Measurements from ENCODE around the gene KCNQ1. TPM values are rescaled to one million over a fixed set of nuclear protein-coding genes. Genes with fewer than 3 reads are reported as not detected.

The KCNQ1 gene
- polyA plus RNA-seq, 1 experiment, result not detected

GRCh38 chr11:2459796-2460531 is 15.2 kb downstream of the KCNQ1 start:
- ChIA-PET POLR2A (no interaction called here), CTCF (no interaction called here)
- no peak overlapping the region for H3K4me3 ChIP-seq (ENCODE audit: low read depth, low read length)
- DNase-seq (ENCODE audit: low read depth, low spot score), result no peak
- TF ChIP-seq, protein P1, sequence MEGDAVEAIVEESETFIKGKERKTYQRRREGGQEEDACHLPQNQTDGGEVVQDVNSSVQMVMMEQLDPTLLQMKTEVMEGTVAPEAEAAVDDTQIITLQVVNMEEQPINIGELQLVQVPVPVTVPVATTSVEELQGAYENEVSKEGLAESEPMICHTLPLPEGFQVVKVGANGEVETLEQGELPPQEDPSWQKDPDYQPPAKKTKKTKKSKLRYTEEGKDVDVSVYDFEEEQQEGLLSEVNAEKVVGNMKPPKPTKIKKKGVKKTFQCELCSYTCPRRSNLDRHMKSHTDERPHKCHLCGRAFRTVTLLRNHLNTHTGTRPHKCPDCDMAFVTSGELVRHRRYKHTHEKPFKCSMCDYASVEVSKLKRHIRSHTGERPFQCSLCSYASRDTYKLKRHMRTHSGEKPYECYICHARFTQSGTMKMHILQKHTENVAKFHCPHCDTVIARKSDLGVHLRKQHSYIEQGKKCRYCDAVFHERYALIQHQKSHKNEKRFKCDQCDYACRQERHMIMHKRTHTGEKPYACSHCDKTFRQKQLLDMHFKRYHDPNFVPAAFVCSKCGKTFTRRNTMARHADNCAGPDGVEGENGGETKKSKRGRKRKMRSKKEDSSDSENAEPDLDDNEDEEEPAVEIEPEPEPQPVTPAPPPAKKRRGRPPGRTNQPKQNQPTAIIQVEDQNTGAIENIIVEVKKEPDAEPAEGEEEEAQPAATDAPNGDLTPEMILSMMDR (IDR thresholded peaks at IDR 0.05; ENCODE audit: low read depth, low read length), result no peak
- H3K27me3 ChIP-seq (ENCODE audit: control insufficient read depth, insufficient read depth, low read length), result peaks cover 9% of the 10 kb centered on the region
- H3K27ac ChIP-seq (ENCODE audit: low read depth, low read length), result no peak overlapping the region
- no peaks in the 10 kb centered on the region; the same call in 1 of the 2 replicates for H3K9me3 ChIP-seq (ENCODE audit: control insufficient read depth, insufficient read depth, low read length)

GRCh38 chr11:2460540-2461252 is 15.9 kb downstream of the KCNQ1 start:
- TF ChIP-seq, protein P1 (IDR thresholded peaks at IDR 0.05; ENCODE audit: low read depth, low read length), result no peak
- Histone ChIP-seq H3K4me3 (ENCODE audit: low read depth, low read length) (no peak overlapping the region), H3K27me3 (ENCODE audit: control insufficient read depth, insufficient read depth, low read length) (peaks cover 9% of the 10 kb centered on the region), H3K9me3 (ENCODE audit: control insufficient read depth, insufficient read depth, low read length) (no peaks in the 10 kb centered on the region; the same call in 1 of the 2 replicates), H3K27ac (ENCODE audit: low read depth, low read length) (no peak overlapping the region)
- ChIA-PET POLR2A (no interaction called here), CTCF (no interaction called here)
- DNase-seq (ENCODE audit: low read depth, low spot score), result no peak

DNA sequence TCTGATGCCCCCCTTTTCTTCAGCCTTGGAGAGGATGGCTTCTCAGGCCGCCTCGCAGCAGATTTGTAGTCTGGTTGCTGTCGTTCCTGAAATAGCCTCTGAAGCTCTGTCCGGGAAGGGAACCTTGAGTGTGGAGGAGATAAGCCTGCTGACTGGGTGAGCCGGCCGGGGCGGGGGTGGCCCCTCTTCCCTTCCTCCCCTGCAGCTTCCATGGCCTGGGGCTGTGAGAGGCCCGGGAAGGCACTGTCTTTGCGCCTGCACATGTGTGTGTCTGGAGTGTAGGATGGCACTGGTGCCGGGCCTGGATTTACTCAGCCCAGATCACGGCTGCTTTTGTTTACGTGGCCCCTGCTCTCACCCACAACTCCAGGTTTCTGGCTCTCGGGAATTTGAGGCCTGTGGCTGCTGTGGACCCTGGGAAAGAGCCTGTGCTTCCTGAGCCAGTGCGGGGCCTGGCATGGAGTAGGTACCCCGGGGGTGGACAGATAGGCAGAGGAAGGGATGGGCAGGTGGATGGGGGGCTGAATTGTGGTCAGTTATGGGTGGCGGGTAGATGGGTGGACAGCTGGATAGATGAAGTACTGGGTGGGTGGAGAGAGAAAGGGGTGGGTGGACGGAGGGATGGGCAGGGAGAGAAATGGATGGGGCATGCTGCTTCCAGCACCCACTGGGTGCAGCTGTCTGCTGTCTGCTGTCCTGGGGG is 16.6 kb downstream of the KCNQ1 start:
- H3K9me3 ChIP-seq (ENCODE audit: control insufficient read depth, insufficient read depth, low read length), result no peaks in the 10 kb centered on the region; the same call in 1 of the 2 replicates
- ChIA-PET POLR2A (no interaction called here), CTCF (no interaction called here)
- TF ChIP-seq, protein P1 (IDR thresholded peaks at IDR 0.05; ENCODE audit: low read depth, low read length), result no peak
- no peak overlapping the region for H3K4me3 ChIP-seq (ENCODE audit: low read depth, low read length)
- H3K27me3 ChIP-seq (ENCODE audit: control insufficient read depth, insufficient read depth, low read length), result peaks cover 9% of the 10 kb centered on the region
- DNase-seq (ENCODE audit: low read depth, low spot score), result no peak
- no peak overlapping the region for H3K27ac ChIP-seq (ENCODE audit: low read depth, low read length)

DNA sequence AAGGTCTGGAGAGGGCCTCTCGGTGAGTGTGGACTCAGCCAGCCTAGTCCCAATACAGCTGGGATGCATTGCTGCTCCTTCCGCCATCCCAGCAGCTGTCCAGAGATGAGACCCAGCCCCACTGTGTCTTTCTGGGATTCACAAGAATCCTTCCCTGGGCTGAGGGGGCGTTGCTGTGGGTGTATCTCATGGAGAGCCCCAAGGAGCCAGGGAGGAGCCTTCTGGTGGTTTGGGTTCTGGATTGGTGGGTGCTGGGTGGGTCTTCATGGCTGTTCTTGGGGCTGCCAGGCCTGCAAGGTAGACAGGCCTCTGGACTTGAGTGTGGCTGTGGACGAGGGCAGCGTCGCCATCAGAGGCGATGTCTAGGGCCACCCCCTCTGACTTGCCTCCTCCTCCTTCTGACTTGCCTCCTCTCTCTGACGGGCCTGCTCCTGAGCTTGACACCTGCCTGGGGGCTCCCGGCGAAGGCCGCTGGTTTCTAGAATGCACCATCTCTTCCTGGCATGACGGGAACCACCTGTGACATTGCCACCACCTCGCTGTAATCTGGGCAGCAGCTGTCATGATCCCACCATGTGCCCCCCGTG is 17.2 kb downstream of the KCNQ1 start:
- Histone ChIP-seq H3K9me3 (ENCODE audit: control insufficient read depth, insufficient read depth, low read length) (no peaks in the 10 kb centered on the region; the same call in 1 of the 2 replicates), H3K4me3 (ENCODE audit: low read depth, low read length) (no peak overlapping the region), H3K27ac (ENCODE audit: low read depth, low read length) (no peak overlapping the region), H3K27me3 (ENCODE audit: control insufficient read depth, insufficient read depth, low read length) (peaks cover 9% of the 10 kb centered on the region)
- DNase-seq (ENCODE audit: low read depth, low spot score), result no peak
- POLR2A ChIA-PET, result no interaction called here
- TF ChIP-seq, protein P1 (IDR thresholded peaks at IDR 0.05; ENCODE audit: low read depth, low read length), result no peak
- CTCF ChIA-PET, result no interaction called here

Measured in AG04450 (cell line).